Hematopoietic multipotent progenitor cell treated with erythropoietin and hydrocortisone succinate and interleukin-3 and kit ligand, for 6 days (in vitro differentiated cells): Measurements from ENCODE around the gene NDUFB8.
A peak's percentile ranks its signal among the peaks of the same experiment; 100 is the strongest.
"Not testable (repeated sequence)": the region's sequence is repeated elsewhere in the genome, so short reads cannot be mapped to it uniquely, and the experiment has no call there.

Experiments
- DNase-seq: peaks from one replicate; pipeline ENCODE4 v3.0.0-alpha.2; 2015

Gene NDUFB8

GRCh38 chr10:100529475-100530298, at the start of gene NDUFB8:
Gene NDUFB8 (minus strand): TSS chr10:100529871. CDS start chr10:100529851, 20 bp downstream.
- DNase-seq: peak; percentile 93

GRCh38 chr10:100576282-100576635, 46.6 kb upstream of the NDUFB8 start:
- no peak for DNase-seq

GRCh38 chr10:100575585-100576281, 46.1 kb upstream of the NDUFB8 start:
- no peak for DNase-seq

GRCh38 chr10:100575146-100575545, 45.5 kb upstream of the NDUFB8 start:
- not testable (repeated sequence) for DNase-seq

GRCh38 chr10:100571084-100571856, 41.6 kb upstream of the NDUFB8 start:
- no peak for DNase-seq

GRCh38 chr10:100570506-100570905, 40.8 kb upstream of the NDUFB8 start:
- DNase-seq: peak; percentile 11

- no peak for DNase-seq
These were observed 40.2 kb upstream of the NDUFB8 start for GRCh38 chr10:100569687-100570481.

- DNase-seq: no peak
These were observed 39.2 kb upstream of the NDUFB8 start for GRCh38 chr10:100568912-100569311.

- no peak for DNase-seq
These were observed 38.2 kb upstream of the NDUFB8 start for GRCh38 chr10:100567826-100568225.

GRCh38 chr10:100567249-100567648, 37.6 kb upstream of the NDUFB8 start:
- no peak for DNase-seq

- DNase-seq: no peak
These were observed 36.9 kb upstream of the NDUFB8 start for GRCh38 chr10:100566561-100566960.

GRCh38 chr10:100565206-100565985, 35.7 kb upstream of the NDUFB8 start:
- DNase-seq: no peak

GRCh38 chr10:100562008-100562672, 32.5 kb upstream of the NDUFB8 start:
- peak; percentile 90 for DNase-seq

GRCh38 chr10:100561005-100561404, 31.3 kb upstream of the NDUFB8 start:
- peak; percentile 8 for DNase-seq

GRCh38 chr10:100560248-100560647, 30.6 kb upstream of the NDUFB8 start:
- DNase-seq: no peak

- no peak for DNase-seq
These were observed 25.2 kb upstream of the NDUFB8 start for GRCh38 chr10:100554902-100555301.

- no peak for DNase-seq
These were observed 24.3 kb upstream of the NDUFB8 start for GRCh38 chr10:100553929-100554328.

GRCh38 chr10:100551738-100552137, 22.1 kb upstream of the NDUFB8 start:
- no peak for DNase-seq

- peak; percentile 39 for DNase-seq
These were observed 21.5 kb upstream of the NDUFB8 start for GRCh38 chr10:100551196-100551595.

GRCh38 chr10:100544950-100545349, 15.3 kb upstream of the NDUFB8 start:
- no peak for DNase-seq

- no peak for DNase-seq
These were observed 7.8 kb upstream of the NDUFB8 start for GRCh38 chr10:100537475-100537874.
